Uterus (tissue), 2 donors: ENCODE results near the gene ADCK2.
"Not testable (repeated sequence)": the region's sequence is repeated elsewhere in the genome, so short reads cannot be mapped to it uniquely, and the experiment has no call there.

Experiments
- CTCF ChIP-seq, 4 experiments: fragments of 200-600 bp in 2 of 4; fragments of 450-650 bp in 2 of 4; sonication (generic) in 2 of 4; IDR thresholded peaks; one replicate each; pipeline ENCODE4 v1.5.1; 2016 to 2019; ENCODE audit warnings: antibody characterized with exemption in 4 of 4, mild to moderate bottlenecking in 2 of 4, moderate library complexity in 1 of 4
- POLR2A ChIP-seq, 2 donors: fragments of 450-650 bp; IDR thresholded peaks; one replicate each; pipeline ENCODE4 v1.6.1; 2016; ENCODE audit warnings: antibody characterized with exemption in 2 of 2, mild to moderate bottlenecking in 1 of 2, moderate library complexity in 1 of 2

- TF ChIP-seq CTCF, POLR2A (IDR thresholded peaks at IDR 0.05): not testable (repeated sequence)
Observed at GRCh38 chr7:140712392-140712791, 39.6 kb downstream of the ADCK2 start.
